H1 (cell line): Measurements from ENCODE around the gene TTC32. TPM values are rescaled to one million over a fixed set of nuclear protein-coding genes. Genes with fewer than 3 reads are reported as not detected.

ENCODE experiments used
- CTCF ChIA-PET: fragments of 300-600 bp; sonication (Branson Sonifier 250); formaldehyde crosslinking; loops from one replicate; lab custom pipeline; 2021; ENCODE audit not compliant: partially characterized antibody; lab: Charles Lee
- POLR2A ChIA-PET: fragments of 300-600 bp; sonication (Branson Sonifier 250); formaldehyde crosslinking; loops from one replicate; lab custom pipeline; 2021; ENCODE audit warnings: inconsistent platforms; ENCODE audit not compliant: partially characterized antibody; lab: Charles Lee
- DNase-seq, 2 experiments: peaks; one replicate each; pipeline versions ENCODE4 v3.0.0 to v3.0.0-alpha.2; 2010 to 2022; ENCODE audit warnings: low spot score in 2 of 2, low read depth in 1 of 2, mixed read lengths in 1 of 2
- FAIRE-seq: peaks from 2 replicates; lab custom pipeline; 2011; peaks lifted over from hg19 to GRCh38; lab: Jason Lieb, UNC
- H2AFZ ChIP-seq: 2 replicates; pipeline ENCODE4 v1.8.1; 2012; ENCODE audit warnings: low read length, inconsistent platforms
- H2AK5ac ChIP-seq: 2 replicates; pipeline ENCODE4 v1.6.1; 2013; ENCODE audit warnings: low read depth, low read length
- H2BK120ac ChIP-seq: replicated peaks from 2 replicates; pipeline ENCODE3; 2013; ENCODE audit warnings: low read depth, low read length, inconsistent platforms
- H2BK12ac ChIP-seq: 2 replicates; pipeline ENCODE4 v1.6.1; 2013; ENCODE audit warnings: low read depth, low read length
- H2BK15ac ChIP-seq: 2 replicates; pipeline ENCODE4 v1.6.1; 2013; ENCODE audit warnings: low read length
- H2BK20ac ChIP-seq: 2 replicates; pipeline ENCODE4 v1.6.1; 2013; ENCODE audit warnings: low read length
- H2BK5ac ChIP-seq: 2 replicates; pipeline ENCODE4 v1.6.1; 2013; ENCODE audit warnings: low read depth, low read length
- H3K14ac ChIP-seq: 2 replicates; pipeline ENCODE4 v1.6.1; 2013; ENCODE audit warnings: inconsistent platforms; ENCODE audit not compliant: insufficient read length
- H3K18ac ChIP-seq: 2 replicates; pipeline ENCODE4 v1.6.1; 2013; ENCODE audit warnings: low read length; ENCODE audit errors: extremely low read depth
- H3K23ac ChIP-seq: 2 replicates; pipeline ENCODE4 v1.6.1; 2013; ENCODE audit warnings: inconsistent platforms; ENCODE audit not compliant: insufficient read length
- H3K23me2 ChIP-seq: 2 replicates; pipeline ENCODE4 v1.6.1; 2013; ENCODE audit warnings: low read depth, low read length
- H3K27ac ChIP-seq: 2 replicates; pipeline ENCODE4 v1.6.1; 2011; ENCODE audit warnings: low read depth, low read length, inconsistent platforms
- H3K27me3 ChIP-seq, 4 experiments: replicated peaks in 1 of 4; 1 replicate in 1 of 4; 2 replicates in 3 of 4; pipeline versions ENCODE4 v1.6.1 to v1.8.1; 2011 to 2013; ENCODE audit warnings: low read length in 3 of 4, mild to moderate bottlenecking in 3 of 4, inconsistent platforms in 2 of 4, mixed read lengths in 2 of 4, moderate library complexity in 1 of 4; ENCODE audit not compliant: control insufficient read depth in 3 of 4, insufficient read depth in 3 of 4; ENCODE audit errors: extremely low read depth in 1 of 4
- H3K36me3 ChIP-seq, 4 experiments: 2 replicates each; pipeline versions ENCODE4 v1.6.1 to v1.8.1; 2011 to 2013; ENCODE audit warnings: mild to moderate bottlenecking in 4 of 4, low read length in 3 of 4, moderate library complexity in 2 of 4, control low read depth in 1 of 4, inconsistent platforms in 1 of 4; ENCODE audit not compliant: insufficient read depth in 4 of 4, control insufficient read depth in 2 of 4
- H3K4ac ChIP-seq: replicated peaks from 2 replicates; pipeline ENCODE3; 2013; ENCODE audit warnings: low read length, low read depth, mixed read lengths, inconsistent platforms; ENCODE audit not compliant: insufficient read length
- H3K4me1 ChIP-seq, 4 experiments: replicated peaks in 1 of 4; 1 replicate in 1 of 4; 2 replicates in 3 of 4; pipeline versions ENCODE4 v1.6.1 to v1.8.1; 2011 to 2013; ENCODE audit warnings: low read length in 3 of 4, inconsistent platforms in 2 of 4, mixed read lengths in 1 of 4; ENCODE audit not compliant: insufficient read depth in 4 of 4, control insufficient read depth in 3 of 4
- H3K4me2 ChIP-seq, 2 experiments: 2 replicates each; pipeline versions ENCODE4 v1.6.1 to v1.8.1; 2011 to 2013; ENCODE audit warnings: low read depth in 2 of 2, low read length in 2 of 2, control low read depth in 1 of 2, inconsistent platforms in 1 of 2, mild to moderate bottlenecking in 1 of 2; ENCODE audit not compliant: insufficient read depth in 1 of 2
- H3K4me3 ChIP-seq, 4 experiments: fragments of 200-600, 300-600 bp in 1 of 4; sonication (generic), shearing (Covaris generic), sonication (Bioruptor Twin) in 1 of 4; 2 replicates each; pipeline versions ENCODE4 v1.5.1 to v1.8.1; 2011 to 2016; ENCODE audit warnings: low read length in 4 of 4, low read depth in 3 of 4, control low read depth in 2 of 4, inconsistent platforms in 2 of 4, mild to moderate bottlenecking in 2 of 4, mixed read lengths in 1 of 4, moderate library complexity in 1 of 4; ENCODE audit not compliant: insufficient read depth in 2 of 4; ENCODE audit errors: extremely low read depth in 1 of 4
- H3K56ac ChIP-seq: replicated peaks from 2 replicates; pipeline ENCODE3; 2013; ENCODE audit warnings: low read depth, mild to moderate bottlenecking, mixed read lengths, low read length, inconsistent platforms; ENCODE audit not compliant: insufficient read length
- H3K79me1 ChIP-seq: 2 replicates; pipeline ENCODE4 v1.6.1; 2013; ENCODE audit warnings: low read depth, low read length, control low read depth
- H3K79me2 ChIP-seq, 2 experiments: 2 replicates each; pipeline versions ENCODE4 v1.6.1 to v1.8.1; 2012 to 2013; ENCODE audit warnings: low read length in 2 of 2, mild to moderate bottlenecking in 2 of 2, inconsistent platforms in 1 of 2; ENCODE audit not compliant: insufficient read depth in 2 of 2, control insufficient read depth in 1 of 2
- H3K9ac ChIP-seq, 4 experiments: replicated peaks in 1 of 4; 1 replicate in 1 of 4; 2 replicates in 3 of 4; pipeline versions ENCODE4 v1.6.1 to v1.8.1; 2011 to 2013; ENCODE audit warnings: low read depth in 3 of 4, low read length in 3 of 4, control low read depth in 2 of 4, mild to moderate bottlenecking in 2 of 4, moderate library complexity in 2 of 4, inconsistent platforms in 1 of 4; ENCODE audit errors: extremely low read depth in 1 of 4
- H3K9me3 ChIP-seq, 2 experiments: 2 replicates each; pipeline versions ENCODE4 v1.6.1 to v1.8.1; 2012 to 2013; ENCODE audit warnings: mild to moderate bottlenecking in 2 of 2, moderate library complexity in 2 of 2, control low read depth in 1 of 2, inconsistent platforms in 1 of 2, low read depth in 1 of 2, low read length in 1 of 2, mixed read lengths in 1 of 2; ENCODE audit not compliant: insufficient read depth in 2 of 2
- H4K20me1 ChIP-seq, 2 experiments: replicated peaks in 1 of 2; 2 replicates each; pipeline versions ENCODE3 to v1.8.1; 2011 to 2013; ENCODE audit warnings: inconsistent platforms in 2 of 2, low read length in 2 of 2, mild to moderate bottlenecking in 1 of 2; ENCODE audit not compliant: insufficient read depth in 2 of 2, control insufficient read depth in 1 of 2
- H4K5ac ChIP-seq: 2 replicates; pipeline ENCODE4 v1.6.1; 2013; ENCODE audit warnings: low read length, low read depth, mixed read lengths, inconsistent platforms; ENCODE audit not compliant: insufficient read length
- H4K8ac ChIP-seq: 2 replicates; pipeline ENCODE4 v1.8.0; 2013; ENCODE audit warnings: mild to moderate bottlenecking, moderate library complexity, low read length, inconsistent platforms; ENCODE audit not compliant: insufficient read depth; ENCODE audit errors: extremely low read depth
- H4K91ac ChIP-seq: replicated peaks from 2 replicates; pipeline ENCODE3; 2013; ENCODE audit warnings: low read length, mixed read lengths, inconsistent platforms; ENCODE audit not compliant: insufficient read length
- BACH1 ChIP-seq: IDR thresholded peaks from 2 replicates; pipeline ENCODE4 v1.6.1; 2012; ENCODE audit warnings: low read length, improper control_type of control experiment
- EP300 ChIP-seq, 2 experiments: IDR thresholded peaks; 1 replicate in 1 of 2; 2 replicates in 1 of 2; pipeline ENCODE4 v1.6.1; 2011 to 2012; ENCODE audit warnings: low read depth in 2 of 2, low read length in 2 of 2, mild to moderate bottlenecking in 2 of 2, borderline replicate concordance in 1 of 2, inconsistent platforms in 1 of 2, moderate library complexity in 1 of 2
- GTF2F1 ChIP-seq: IDR thresholded peaks from 2 replicates; pipeline ENCODE4 v1.6.1; 2012; ENCODE audit warnings: low read depth, low read length, improper control_type of control experiment, borderline replicate concordance
- KDM5A ChIP-seq: fragments of 200-600 bp; IDR thresholded peaks from 2 replicates; pipeline ENCODE4 v1.7.1; 2012; ENCODE audit warnings: mild to moderate bottlenecking, low read length, inconsistent platforms, mixed read lengths
- POU5F1 ChIP-seq: IDR thresholded peaks from 2 replicates; pipeline ENCODE4 v1.6.1; 2011; ENCODE audit warnings: low read depth, mild to moderate bottlenecking, low read length, moderate library complexity
- RAD21 ChIP-seq, 2 experiments: IDR thresholded peaks in 1 of 2; conservative IDR thresholded peaks in 1 of 2; 2 replicates each; pipeline ENCODE4 v1.6.1; 2011; ENCODE audit warnings: low read depth in 2 of 2, low read length in 2 of 2, improper control_type of control experiment in 1 of 2, inconsistent platforms in 1 of 2, mild to moderate bottlenecking in 1 of 2, moderate library complexity in 1 of 2
- RFX5 ChIP-seq: IDR thresholded peaks from 2 replicates; pipeline ENCODE4 v1.6.1; 2011; ENCODE audit warnings: low read depth, low read length, improper control_type of control experiment, borderline replicate concordance
- RXRA ChIP-seq: IDR thresholded peaks from 2 replicates; pipeline ENCODE4 v1.6.1; 2011; ENCODE audit warnings: low read depth, mild to moderate bottlenecking, low read length, moderate library complexity; ENCODE audit not compliant: insufficient read depth
- TCF12 ChIP-seq: IDR thresholded peaks from 2 replicates; pipeline ENCODE4 v1.6.1; 2011; ENCODE audit warnings: low read depth, mild to moderate bottlenecking, low read length
- ZNF274 ChIP-seq: IDR thresholded peaks from 2 replicates; pipeline ENCODE4 v1.7.0; 2012; ENCODE audit warnings: low read length, borderline replicate concordance; ENCODE audit errors: extremely low read depth
- WGBS, 2 experiments: shearing (Covaris generic) in 1 of 2; methylation state at CpG; one replicate each; pipeline versions ENCODE4 v1.1.6 to v1.1.7; 2013 to 2015; ENCODE audit warnings: low lambda C conversion rate in 2 of 2, mixed read lengths in 2 of 2, inconsistent platforms in 1 of 2, low coverage in 1 of 2, missing lambda C conversion rate in 1 of 2; ENCODE audit not compliant: insufficient replicate concordance in 2 of 2, insufficient coverage in 1 of 2, insufficient read length in 1 of 2; ENCODE audit errors: extremely low coverage in 1 of 2, missing lambda C conversion rate in 1 of 2; 5-methylcytosine and 5-hydroxymethylcytosine counted together
- polyA plus RNA-seq, 7 experiments: library from polyadenylated mRNA; depleted of rRNA in 3 of 7; stranded (reverse) in 5 of 7; unstranded in 2 of 7; fragments of >200 nt in 5 of 7; fragments of 200-250 nt in 2 of 7; gene quantifications; 1 replicate in 5 of 7; 2 replicates in 1 of 7; 4 replicates in 1 of 7; pipeline versions ENCODE4 v1.2.1 to v1.2.3, GENCODE V29; 2011 to 2013; ENCODE audit warnings: missing spikeins in 2 of 7, mixed read lengths in 2 of 7
- total RNA-seq: library from RNA; stranded (reverse); fragmentation: NEBNext Ultra II Directional; extraction: Animal tissue kit (Norgen Biotek cat#: 25700); gene quantifications from 2 replicates; pipeline ENCODE4 v1.2.1, GENCODE V29; 2021

The TTC32 gene
- total and polyA plus RNA-seq, 2 of the 8 experiments (the other 6 are each of a cell fraction or from before 2014, with no cell fraction given): 6.8 to 8.7 TPM

DNA sequence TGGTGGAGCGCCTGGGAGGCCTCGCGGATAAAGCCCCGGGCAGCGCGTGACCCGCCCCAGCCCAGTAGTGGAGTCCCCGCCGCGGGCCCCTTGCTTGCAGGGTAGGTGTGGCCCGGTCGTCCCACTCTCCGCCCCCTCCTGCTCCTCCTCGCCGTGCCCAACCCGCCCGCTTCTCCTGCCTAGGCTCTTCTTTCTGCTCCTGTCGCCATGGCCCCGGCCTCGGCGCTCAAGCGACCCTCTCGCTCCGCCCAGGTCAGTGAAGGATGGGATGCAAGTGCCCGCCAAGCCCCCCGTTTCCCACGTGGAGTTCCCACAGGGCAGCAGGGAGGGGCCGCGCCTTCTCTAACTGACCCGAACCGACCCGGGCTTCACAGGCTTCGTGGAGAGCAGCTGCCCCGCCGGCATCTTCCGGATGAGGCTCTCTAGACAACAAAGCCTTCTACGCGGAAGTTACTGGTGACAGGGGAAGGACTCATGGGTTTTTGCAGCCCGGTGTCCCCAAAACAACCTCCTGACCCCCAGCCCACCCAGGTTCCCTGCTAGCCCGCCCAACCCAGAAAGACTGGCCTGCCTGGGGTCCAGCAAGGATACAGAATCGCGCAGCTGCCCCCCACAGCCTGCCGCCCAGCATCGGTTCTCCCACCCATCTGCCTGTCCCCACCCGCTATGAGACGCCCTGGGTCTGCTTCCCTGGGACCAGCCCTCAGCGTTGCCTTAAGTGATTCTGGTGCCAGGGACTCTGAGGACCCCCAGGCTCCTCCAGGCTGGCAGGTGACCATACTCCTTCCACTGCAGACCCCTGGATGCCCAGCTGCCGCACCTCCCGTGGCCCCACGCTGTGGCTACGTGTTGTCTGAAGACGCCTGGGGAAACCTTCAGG lies 32.8 kb downstream of the TTC32 start:
- DNase-seq: peak in 1 of 2 experiments; percentile 73
- Histone ChIP-seq H3K4me2 (peak overlapping the region; percentile 95), H4K20me1 (no peaks in the 10 kb centered on the region), H2BK20ac (no peak overlapping the region), H3K9ac (peak overlapping the region in 2 of 4 experiments; percentile 15 to 51; a peak in 2 of 7 replicates), H3K56ac (no peak overlapping the region), H3K9me3 (no peaks in the 10 kb centered on the region), H3K23ac (no peak overlapping the region), H3K14ac (no peak overlapping the region), H3K4me3 (peak overlapping the region; percentile 57 to 77 (median 67)), H2AFZ (peak overlapping the region; percentile 70; the same call in 1 of the 2 replicates), H4K8ac (peak overlapping the region; percentile 81), H2BK12ac (no peak overlapping the region; the same call in 1 of the 2 replicates), H3K79me2 (no peaks in the 10 kb centered on the region), H3K4ac (no peak overlapping the region), H4K91ac (peak overlapping the region; percentile 5), H3K36me3 (no peaks in the 10 kb centered on the region), H2BK120ac (no peak overlapping the region), H3K23me2 (peaks cover 6% of the 10 kb centered on the region; the same call in 1 of the 2 replicates), H2BK15ac (no peak overlapping the region), H3K18ac (no peak overlapping the region; the same call in 1 of the 2 replicates), H3K79me1 (no peaks in the 10 kb centered on the region), H4K5ac (no peak overlapping the region), H2BK5ac (no peak overlapping the region), H3K27ac (no peak overlapping the region), H2AK5ac (no peak overlapping the region), H3K27me3 (peaks cover 0 to 26% (median 24%) of the 10 kb centered on the region in 4 experiments; a peak in 6 of 7 replicates), H3K4me1 (peaks cover 0 to 6% (median 2%) of the 10 kb centered on the region in 4 experiments; a peak in 3 of 7 replicates)
- CTCF ChIA-PET: interaction anchor here (0.6 to 1.0 kb wide), 2 partner anchors 11 to 120 kb away, joined by 3 read pairs; no protein-coding TSS in a partner anchor
- FAIRE-seq: no peak
- POLR2A ChIA-PET: interaction anchor here (0.9 kb wide), 1 partner anchor 9 kb away, joined by 3 read pairs; no protein-coding TSS in a partner anchor
- 23% methylated on average over 42 of the region's 52 CpGs; no CpG with 5 or more reads in 1 of the 2 experiments for WGBS, 2 experiments
- no peak for TF ChIP-seq KDM5A
- TF ChIP-seq RAD21 (IDR thresholded peaks at IDR 0.05 in 1 of 2, conservative IDR thresholded peaks at IDR 0.05 in 1 of 2; ENCODE audit: low read depth in 2 of 2, low read length in 2 of 2): no peak
- TF ChIP-seq RFX5: no peak
- TF ChIP-seq GTF2F1: no peak
- TF ChIP-seq POU5F1: no peak
- no peak for TF ChIP-seq RXRA
- no peak for TF ChIP-seq TCF12
- TF ChIP-seq BACH1: no peak
- no peak for TF ChIP-seq EP300 (IDR thresholded peaks at IDR 0.05; ENCODE audit: borderline replicate concordance in 1 of 2, low read depth in 2 of 2, low read length in 2 of 2)
- TF ChIP-seq ZNF274: no peak
